ENCODE results near the gene FOXP1.

Gene FOXP1

DNA sequence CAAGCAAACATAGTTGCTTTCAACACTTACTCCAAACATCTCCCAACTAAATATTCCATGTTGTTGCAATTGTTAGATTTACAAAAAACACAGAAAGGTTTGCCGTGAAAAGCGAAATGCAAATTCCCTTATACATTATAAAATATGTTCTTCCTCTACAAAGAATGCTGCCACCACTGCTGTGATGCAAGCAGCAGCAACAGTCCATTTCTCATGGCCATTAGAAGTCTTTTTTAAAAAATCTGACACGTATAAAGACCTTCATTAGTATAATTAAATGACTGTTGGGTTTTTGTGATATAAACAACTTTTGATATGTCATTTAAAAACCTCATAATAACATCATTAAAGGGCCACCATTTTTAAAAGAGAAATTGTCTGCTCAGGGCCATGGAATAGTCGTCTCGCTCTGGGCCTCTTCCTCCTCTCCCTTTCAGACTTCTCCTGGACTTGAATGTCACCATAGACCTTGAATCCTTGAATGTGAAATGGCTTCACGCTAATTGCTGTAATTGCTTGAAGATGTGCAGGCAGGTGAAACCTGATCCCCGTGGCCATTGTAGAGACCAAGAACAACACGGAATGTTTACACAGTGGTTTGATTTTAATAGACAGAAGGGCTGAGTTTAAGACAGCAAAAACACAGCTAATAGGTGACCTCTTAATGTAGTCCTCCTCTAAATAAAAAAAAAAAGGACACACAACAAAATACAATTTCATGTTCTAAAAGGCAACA lies 450.4 kb downstream of the FOXP1 start:
- peak; percentile 25 for DNase-seq

DNA sequence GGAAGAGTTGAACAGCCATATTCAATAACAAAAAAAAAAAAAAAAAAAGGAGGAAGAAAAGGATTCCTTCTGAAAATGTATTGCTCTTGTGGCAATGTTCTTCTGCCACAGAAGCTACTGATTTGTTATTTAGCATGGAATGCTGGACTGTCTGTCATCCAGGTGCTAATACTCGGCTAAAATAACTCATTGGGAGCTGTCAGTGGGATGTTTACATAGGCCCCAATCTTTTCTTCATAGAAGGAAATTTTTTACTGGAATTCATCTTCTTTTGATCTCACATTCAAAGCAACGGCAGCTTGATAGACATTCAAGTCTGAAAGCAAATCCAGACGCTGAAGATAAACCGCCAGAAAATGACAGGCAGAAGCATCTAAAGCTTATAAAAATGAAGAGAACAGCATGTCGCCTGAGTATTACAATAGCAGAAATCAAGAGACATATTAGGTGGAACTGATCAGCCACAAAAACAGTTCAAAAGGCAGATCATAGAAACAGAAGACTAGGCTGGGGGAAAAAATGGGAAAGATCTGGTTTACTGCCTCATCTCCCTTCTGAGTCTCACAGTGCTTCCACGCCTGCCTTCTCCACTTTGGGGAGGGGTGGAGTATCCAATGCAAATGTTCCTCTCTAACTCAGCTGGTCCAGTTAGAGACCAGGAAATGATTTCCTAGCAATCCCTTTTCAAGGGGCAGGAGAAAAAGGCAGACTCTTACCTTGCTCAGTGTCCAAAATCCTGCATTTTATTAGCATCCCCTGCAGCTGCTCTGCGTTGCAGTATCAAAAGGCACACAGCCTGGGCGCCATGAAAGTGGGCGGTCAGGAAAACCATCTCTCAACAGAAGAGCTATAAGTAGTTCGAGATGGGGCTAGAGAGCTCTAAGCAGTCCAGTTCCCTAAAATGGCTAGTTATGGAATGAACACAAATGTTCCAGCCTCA lies 451.9 kb downstream of the FOXP1 start:
- DNase-seq = no peak

DNA sequence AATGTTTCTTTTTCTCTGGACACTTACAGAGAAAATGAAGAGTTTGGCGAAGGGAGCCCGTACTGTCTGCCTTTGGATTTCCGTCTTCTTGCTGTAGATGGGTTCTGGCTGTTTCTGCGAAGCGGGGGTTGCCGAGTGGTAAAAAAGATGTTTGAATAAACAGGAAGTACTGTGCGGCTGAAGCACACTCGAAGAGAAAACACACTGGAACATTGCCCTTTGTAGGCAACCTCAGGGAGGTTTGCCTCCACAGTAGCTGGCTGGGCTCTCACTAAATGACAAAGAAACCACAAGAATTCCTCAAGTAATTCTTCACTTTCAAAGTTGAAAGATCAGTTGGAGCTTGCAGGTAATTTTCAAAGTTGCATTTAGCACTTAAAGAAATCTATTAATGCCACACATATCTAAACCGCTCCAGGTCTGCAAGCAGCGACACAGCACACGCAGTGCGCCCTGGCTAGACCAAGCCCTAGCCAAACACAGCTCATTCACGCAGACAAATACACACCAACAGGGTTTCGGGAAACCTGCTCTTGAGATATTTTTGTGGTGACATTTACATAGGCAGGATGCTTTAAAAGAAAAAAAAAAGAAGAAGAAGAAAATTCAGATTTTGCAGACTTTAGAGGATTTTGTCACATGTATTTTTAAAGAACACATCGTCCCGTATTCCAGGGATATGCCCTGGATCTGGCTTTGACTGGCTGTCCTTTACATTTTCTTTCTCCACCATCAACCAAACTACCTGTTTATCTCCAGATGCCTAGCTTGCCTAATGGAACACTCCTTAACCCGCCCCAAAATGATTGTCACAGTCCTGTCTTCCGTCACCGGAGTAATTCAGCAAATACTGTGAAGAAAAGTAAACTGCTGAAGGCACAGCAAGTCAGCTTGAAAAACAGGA lies 452.8 kb downstream of the FOXP1 start:
- DNase-seq = no peak

DNA sequence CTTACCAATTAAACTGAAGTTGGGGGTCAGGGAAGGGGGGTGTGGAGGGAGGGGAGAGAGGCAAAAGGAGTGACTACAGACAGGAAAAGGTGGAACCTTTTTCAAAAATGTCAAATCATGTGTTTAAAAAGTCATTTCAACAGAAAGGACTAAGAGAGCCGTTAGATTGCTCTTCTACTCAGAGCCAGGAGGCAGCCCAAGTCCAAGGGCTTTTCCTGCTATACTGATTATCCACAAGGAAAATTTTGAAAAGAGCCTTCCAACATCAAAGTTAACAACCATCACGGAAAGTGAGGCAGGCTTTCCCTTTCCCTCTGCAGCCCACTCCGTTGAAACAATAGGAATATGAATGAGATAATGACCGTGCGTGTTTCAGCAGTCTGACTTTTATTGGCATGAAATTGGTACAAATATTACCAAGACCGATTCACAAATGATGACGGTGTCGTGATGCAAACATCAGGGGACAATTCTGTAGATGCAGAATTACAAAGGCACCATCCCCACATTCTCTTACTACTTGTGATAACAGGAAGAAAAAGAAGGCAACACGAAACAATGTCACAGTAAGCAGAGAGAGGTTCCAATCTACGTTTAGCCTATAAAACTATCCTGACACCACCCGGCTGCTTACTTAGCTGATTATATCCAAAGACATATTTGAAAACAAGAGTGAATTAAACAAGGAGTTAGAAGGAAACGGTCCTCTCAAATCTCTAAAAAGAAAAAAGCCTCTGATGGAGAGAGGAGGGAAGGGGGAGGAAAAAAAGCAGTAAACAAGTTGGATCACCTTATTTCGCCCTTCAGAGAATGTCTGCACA lies 453.7 kb downstream of the FOXP1 start:
- no peak for DNase-seq

DNA sequence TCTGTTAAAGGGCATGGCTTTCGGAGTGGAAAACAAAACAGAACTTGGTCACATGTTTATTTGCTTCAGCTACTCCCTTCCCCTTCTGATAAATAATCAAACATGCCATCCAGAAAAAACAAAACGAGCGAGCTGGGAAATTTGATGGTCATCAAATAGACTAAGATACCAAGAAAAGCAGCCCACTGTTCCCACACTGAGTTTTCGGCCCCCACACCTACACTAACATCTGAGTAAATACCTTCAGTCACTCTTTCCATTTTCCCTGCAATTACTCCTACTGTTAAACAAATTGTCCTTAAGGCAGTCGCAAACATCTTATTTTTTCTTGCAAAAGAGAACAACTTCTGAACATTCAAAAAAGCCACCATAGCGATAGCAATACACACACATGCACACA lies 454.6 kb downstream of the FOXP1 start:
- DNase-seq = no peak

DNA sequence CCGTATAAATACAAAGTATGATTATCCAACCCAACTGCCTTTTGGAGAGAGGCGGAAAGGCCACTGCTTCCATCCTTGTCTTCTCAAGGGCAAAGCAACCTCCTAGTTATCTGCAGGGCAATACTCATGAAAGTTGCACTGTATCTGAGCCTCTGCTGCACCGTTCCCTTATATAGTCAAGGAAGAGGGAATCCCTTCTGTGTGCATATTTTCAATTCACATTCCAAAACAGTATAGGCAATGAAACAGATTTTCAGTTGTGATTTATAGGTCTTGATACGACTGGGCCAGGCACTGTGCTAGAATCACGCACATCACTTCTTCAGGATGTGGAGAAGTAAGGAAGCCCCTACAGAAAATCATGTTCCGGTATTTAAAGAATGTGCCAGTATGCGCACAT lies 455.7 kb downstream of the FOXP1 start:
- DNase-seq = no peak

DNA sequence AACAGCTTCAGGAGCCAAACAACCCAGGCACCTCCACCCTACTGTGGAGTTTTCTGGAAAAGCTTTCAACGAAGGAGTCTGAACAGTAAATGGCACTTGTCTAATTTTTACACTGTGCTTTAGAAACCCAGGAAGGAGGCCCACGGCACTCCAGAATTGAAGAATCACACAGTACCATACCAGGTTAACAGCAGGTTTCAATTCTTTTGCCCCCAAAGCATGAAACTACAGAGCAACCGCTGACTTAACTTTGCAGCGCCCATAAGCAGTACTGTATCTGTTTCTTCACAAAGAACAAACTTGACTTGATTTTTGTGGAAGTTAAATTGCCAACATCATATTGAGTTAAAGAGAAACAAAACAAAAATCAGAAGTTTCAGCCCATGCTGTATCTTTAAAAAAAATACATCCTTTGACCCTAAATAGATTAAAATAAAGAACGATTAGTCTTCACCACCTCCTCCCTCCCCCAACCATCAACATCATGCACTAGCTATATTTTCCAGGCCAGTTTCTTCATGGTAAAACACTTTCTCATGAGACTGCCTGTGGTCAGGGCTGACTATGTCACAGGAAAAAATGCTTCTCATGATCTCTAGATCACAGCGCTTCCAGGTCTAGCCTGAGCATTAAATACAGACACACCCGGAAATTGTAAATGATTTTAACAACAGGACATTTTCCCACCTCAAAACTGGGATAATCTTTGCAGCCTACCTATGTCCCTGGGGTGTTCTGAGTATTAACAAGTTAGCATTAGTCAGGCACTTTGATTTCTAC lies 456.3 kb downstream of the FOXP1 start:
- DNase-seq = no peak

DNA sequence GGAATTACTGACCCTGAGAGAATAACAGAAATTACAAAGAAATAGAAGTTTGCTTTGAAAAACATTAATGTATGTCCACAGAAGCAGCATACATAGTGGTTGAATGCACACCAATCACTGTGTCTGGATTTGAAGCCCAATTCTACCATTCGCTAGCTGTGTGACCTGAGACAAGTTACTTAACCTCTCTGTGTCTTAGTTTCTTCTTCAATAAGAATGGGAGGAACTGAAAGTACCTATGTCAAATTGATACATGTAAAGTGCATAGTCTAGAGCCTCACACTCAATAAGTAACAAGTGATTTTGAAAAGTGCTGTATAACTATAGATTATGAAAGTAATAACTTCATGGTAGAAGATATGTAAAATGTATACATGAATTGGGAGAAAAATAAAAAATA lies 457.8 kb downstream of the FOXP1 start:
- DNase-seq = no peak

DNA sequence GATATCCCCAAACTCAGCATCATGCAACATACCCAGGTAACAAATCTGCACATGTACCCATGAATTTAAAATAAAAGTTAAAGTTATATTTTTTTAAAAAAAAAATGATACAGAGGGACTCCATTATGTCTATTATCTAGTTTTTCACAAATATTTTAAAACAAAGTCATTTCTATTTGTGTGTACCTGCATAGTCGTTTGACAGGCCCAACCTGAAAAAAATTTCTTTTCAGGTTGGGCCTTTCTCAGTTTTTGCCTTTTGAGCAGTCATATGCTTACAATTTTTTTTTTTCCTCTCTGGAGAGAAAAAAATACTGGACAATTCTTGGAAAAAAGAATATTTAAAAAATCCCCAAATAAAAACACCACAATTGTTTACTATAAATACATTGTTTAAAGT lies 459.5 kb downstream of the FOXP1 start:
- DNase-seq = no peak

DNA sequence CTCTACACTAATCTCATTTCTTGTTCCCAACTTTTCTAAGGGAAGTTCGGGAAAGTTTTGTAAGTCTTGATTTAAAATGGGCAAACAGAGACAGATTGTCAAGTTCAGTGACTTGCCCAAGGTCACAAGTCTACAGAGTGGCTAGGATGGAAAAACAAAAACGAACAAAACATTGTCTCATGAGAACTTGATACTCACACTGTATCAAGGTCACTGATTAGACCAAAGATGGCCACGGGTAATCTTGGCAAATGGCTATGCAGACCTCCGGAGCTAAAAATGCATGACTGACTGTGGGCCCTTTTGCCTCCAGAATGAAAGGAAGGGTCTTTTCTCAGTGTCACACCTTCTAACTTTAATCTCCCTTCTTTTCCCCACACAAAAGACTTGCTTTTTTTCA lies 460.9 kb downstream of the FOXP1 start:
- DNase-seq = no peak

DNA sequence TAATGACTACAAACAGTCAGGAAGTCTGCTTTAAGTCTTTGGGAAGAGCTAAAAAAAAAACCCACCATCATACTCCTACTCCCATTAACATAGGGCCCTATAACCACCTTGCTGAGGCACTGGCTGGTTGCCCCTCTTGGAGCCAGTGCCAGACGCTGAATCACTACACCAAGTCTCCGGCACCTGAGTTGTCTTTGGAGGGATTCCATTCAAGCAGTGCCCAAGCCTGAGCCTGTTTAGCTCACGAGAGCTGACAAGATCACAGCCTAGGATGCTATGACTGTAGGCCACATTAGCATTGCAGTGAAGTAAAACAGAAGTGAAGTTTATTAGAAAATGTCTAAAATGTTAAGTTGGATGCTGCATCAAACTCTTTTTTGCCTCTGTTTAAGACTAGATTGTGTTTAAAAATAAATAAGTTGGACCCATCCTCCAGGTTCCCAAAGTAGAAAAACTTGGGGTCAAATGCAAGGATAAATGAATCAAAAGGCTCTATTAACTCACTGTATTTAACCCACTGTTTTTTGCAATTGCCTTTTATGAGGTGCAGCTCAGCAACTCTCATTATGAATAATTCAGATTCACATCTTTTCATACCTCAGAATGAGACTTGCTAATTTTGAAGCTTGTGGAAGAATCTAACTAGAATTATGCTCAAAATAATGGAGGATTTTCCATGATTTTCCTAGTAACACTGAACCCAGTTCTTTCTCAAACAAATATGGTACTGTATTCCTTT lies 461.9 kb downstream of the FOXP1 start:
- DNase-seq = no peak

DNA sequence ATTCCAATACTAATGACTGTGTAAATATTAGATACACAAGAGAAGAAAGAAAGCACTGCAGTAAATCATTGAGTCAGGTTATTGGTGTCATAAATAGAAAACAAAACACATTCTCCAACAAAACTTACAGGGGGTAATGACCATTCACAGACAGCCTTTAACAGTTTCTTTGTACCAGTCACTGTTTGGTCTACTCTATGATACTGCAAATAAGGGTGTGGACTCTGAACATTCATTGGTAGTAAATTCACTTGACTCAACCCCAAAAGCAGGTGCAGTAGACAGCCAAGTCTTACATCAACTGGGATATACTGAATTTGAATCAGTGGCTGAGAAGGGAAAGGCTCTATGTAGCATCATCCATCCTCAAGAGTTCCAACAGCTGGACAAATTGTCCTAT lies 463.5 kb downstream of the FOXP1 start:
- DNase-seq = no peak

DNA sequence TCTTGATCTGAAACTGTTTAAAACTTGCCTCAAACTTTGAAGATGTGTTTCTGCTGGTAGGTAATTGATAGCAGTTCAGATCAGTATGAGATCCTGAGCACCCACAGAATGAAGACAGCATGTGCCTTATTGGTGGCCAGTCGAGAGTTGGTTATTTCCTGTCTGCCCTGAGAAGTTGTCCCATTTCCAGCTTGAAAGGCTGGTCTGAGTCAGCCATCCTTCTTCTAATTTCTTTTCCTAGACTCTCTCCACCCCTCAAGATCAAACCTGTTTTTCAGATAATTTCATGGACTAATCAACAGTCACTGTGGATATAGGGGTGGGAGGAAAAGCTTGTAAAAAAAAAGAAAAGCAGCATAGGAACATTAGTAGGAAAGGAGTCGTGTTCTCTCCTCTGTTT lies 464.4 kb downstream of the FOXP1 start:
- no peak for DNase-seq

DNA sequence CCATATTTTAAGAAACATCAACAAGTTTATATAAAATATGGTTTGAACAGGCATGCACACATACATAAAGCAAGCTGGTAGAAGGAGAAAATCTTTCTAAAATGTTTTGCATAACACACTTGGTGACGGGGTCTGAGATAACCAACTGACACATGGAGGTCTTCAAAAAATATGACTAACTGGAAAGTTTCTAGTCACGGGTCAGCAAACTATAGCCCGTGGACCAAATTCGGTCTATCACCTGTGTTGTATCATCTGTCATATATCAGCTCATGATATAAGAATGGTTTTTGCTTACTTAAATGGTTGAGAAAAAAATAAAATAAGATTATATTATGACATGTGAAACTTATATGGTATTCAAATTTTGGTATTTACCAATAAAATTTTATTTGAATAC lies 465.1 kb downstream of the FOXP1 start:
- DNase-seq = no peak

DNA sequence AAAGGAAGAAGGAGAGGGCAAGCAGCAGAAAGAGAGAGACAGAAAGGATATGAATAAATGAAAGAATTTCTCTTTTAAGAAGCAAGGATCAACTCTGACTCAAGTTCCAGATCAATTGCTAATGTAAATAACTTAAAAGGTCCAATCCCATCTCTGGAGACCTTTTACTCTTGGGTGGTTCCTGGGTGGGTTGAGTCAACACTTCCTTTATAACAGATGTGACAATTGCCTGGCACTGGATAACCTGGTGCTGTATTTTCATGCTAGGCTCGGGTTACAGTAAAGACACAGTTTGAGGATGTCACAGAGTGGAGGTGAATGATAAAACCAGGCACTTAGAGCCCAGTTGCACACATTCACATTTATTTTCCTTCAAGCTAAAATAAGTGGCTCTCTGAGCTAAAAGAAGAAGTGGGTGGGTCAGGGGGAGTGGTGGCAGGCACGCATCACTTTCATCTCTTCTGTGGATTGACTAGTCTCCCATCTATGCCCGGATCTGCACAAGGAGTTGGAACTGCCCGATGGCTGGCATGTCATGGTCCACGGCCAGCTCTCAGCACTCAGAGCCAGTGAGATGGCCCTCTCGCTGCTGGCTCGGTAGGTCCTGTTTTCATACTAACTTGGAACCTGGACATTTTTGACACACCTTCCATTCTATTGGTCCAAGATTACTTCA lies 465.8 kb downstream of the FOXP1 start:
- no peak for DNase-seq

DNA sequence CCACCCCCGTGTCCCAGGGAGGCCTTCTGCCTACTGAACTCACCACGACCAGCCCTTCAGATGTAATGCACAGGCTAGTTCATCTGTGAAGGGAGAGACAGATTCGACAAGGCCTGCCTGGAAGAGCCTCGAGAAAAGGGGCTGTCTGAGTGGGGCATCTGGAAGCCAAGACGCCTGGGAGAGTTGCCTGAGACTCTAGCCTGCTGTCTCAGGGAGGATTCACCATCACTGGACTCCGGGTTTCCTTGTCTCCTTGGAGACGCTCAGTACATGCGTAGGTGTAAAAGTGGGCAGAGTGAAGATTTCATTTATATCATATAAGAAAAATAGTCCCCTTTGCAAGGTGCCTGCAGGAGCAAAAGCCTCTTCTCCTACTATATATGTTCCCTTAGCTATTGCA lies 468.9 kb downstream of the FOXP1 start:
- DNase-seq = no peak

DNA sequence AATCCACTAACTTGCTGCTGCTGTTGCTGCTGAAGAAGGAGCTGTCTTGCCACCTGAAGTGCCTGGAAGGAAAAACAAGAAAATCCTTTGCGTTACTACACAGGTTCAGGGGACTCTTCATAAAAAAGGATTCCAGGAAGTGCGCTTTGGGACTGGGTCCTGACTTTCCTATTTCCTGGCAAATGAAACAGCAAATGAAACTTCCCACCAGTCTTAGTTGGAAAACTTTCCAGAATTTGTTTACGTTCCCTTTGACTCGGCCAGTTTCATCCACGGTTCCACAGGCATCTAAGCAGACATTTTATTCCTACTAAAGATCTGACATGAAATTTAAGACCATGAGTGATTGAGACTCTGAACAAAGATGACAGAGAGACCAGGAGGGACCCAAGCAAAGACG lies 471.0 kb downstream of the FOXP1 start:
- DNase-seq = no peak

DNA sequence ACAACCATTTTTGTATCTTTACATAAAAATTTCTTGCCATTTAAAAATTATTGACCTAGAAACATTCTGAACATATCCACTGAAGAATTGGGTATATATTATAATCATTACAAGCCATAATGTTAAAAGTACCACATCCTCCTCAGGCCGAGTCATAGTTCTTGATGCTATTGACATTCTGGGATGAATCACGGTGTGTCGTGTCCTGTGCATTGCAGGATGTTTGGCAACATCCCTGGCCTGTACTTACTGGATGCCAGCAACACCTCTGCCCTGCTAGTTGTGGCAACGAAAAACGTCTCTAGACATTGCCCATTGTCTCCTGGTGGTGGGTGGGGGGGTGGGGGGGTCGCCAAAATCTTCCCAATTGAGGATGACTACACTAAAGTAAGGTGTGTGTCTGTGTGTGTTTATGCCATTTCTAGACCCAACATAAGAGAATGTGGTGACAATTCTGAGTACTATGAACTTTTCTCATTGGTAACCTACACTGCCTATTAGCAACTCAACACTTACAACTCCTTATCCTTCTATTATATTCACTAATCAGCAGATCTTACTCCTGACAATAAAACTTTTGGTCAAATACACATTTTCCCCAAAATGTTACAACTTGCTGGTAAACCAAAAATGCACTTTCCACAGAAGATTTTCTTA lies 471.6 kb downstream of the FOXP1 start:
- no peak for DNase-seq

DNA sequence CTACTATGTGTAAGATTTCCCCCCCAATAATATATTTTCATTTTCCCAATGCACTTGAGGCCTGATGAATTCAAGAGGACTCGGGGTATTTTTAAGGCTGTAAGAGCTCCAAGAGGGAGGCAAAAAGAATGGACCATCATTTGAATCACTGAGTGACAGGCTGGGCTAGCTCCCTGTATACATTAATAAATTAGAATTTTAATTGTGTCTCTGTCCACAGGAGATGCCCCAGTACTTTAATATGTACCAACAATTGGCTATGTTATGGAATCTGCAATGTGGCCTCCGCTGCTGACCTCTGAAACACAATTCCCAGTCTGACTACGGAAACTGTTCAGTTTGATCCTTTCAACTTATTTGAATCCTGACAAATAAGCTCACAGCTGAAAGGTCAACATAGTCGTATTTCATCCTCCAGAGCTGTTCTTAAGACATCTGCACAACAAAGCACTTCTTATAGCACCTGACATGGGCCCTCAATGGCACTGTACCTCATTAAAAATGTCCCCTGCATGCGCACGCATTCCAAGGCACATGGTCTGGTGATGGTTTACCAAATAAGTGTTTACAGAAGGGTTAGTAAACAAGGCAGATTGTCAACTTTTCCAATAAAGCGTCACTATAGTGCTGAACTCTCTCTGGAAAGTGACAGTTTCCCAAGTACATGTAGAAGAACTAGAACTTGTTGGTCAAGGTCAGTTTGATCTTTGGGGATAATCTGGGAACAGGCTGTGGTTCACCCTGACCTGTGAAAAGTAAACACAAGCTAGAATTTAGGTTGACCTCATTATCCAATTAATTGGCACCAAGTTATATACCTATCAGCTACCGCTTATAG lies 472.9 kb downstream of the FOXP1 start:
- no peak for DNase-seq
